OCI-LY7 (cell line): Measurements from ENCODE around the gene ZSCAN25.

Experiments used
- CTCF ChIP-seq: fragments of 200-600 bp; sonication (generic); conservative IDR thresholded peaks from 2 replicates; pipeline ENCODE4 v1.5.1; 2014; ENCODE audit warnings: mild to moderate bottlenecking, antibody characterized with exemption, low read length, moderate library complexity, mixed read lengths
- EZH2phosphoT487 ChIP-seq: fragments of 200-600 bp; sonication (generic); IDR thresholded peaks from 2 replicates; pipeline ENCODE4 v1.6.1; 2018; ENCODE audit warnings: low read depth, borderline replicate concordance, mild to moderate bottlenecking, mixed run types, antibody characterized with exemption, low read length, moderate library complexity, mixed read lengths

GRCh38 chr7:99573257-99573656, 43.5 kb upstream of the ZSCAN25 start:
- TF ChIP-seq CTCF (no peak), EZH2phosphoT487 (no peak)
